HepG2 (cell line): ENCODE data around the gene JMJD7. TPM values are rescaled to one million over a fixed set of nuclear protein-coding genes. Genes with fewer than 3 reads are reported as not detected.

Experiments used
- DPF2 ChIP-seq: sonication (generic); formaldehyde crosslinking; IDR thresholded peaks from 2 replicates; pipeline ENCODE4 v1.4.0; 2020; ENCODE audit warnings: mild to moderate bottlenecking, low read depth, missing genetic modification reagents, borderline replicate concordance
- FUBP1 ChIP-seq: sonication (generic); formaldehyde crosslinking; IDR thresholded peaks from 2 replicates; pipeline ENCODE4 v1.5.1; 2020; ENCODE audit warnings: missing genetic modification reagents, mild to moderate bottlenecking, borderline replicate concordance
- GABPB1 ChIP-seq: IDR thresholded peaks from 2 replicates; pipeline ENCODE4 v1.6.1; 2016; ENCODE audit warnings: mild to moderate bottlenecking, missing genetic modification reagents, moderate library complexity, missing compliant biosample characterization
- PHF5A ChIP-seq: IDR thresholded peaks from one replicate; pipeline ENCODE4 v1.6.1; 2018; ENCODE audit warnings: low read depth, missing genetic modification reagents; ENCODE audit not compliant: unreplicated experiment
- RFX3 ChIP-seq: IDR thresholded peaks from 2 replicates; pipeline ENCODE4 v1.6.1; 2016; ENCODE audit warnings: missing biosample characterization, missing genetic modification reagents
- SCMH1 ChIP-seq: sonication (generic); formaldehyde crosslinking; IDR thresholded peaks from 2 replicates; pipeline ENCODE4 v1.9.0; 2021; ENCODE audit warnings: missing genetic modification reagents, mild to moderate bottlenecking, borderline replicate concordance
- ZFP90 ChIP-seq: sonication (generic); formaldehyde crosslinking; IDR thresholded peaks from 2 replicates; pipeline ENCODE4 v1.8.0; 2022; ENCODE audit warnings: missing genetic modification reagents, mild to moderate bottlenecking, inconsistent platforms, borderline replicate concordance
- ZNF121 ChIP-seq: sonication (generic); formaldehyde crosslinking; IDR thresholded peaks from 2 replicates; pipeline ENCODE4 v1.5.0; 2020; ENCODE audit warnings: mild to moderate bottlenecking, missing genetic modification reagents
- ZNF251 ChIP-seq: sonication (generic); formaldehyde crosslinking; IDR thresholded peaks from 2 replicates; pipeline ENCODE4 v1.9.0; 2021; ENCODE audit warnings: mild to moderate bottlenecking, missing genetic modification reagents
- ZNF496 ChIP-seq: sonication (generic); formaldehyde crosslinking; IDR thresholded peaks from 2 replicates; pipeline ENCODE4 v1.8.1; 2023; ENCODE audit warnings: mild to moderate bottlenecking, moderate library complexity, missing genetic modification reagents; ENCODE audit not compliant: insufficient replicate concordance
- ZNF644 ChIP-seq: IDR thresholded peaks from 2 replicates; pipeline ENCODE4 v1.6.1; 2016; ENCODE audit warnings: low read depth
- ZNF672 ChIP-seq: sonication (generic); formaldehyde crosslinking; IDR thresholded peaks from 2 replicates; pipeline ENCODE4 v1.8.1; 2022; ENCODE audit warnings: missing genetic modification reagents
- polyA plus RNA-seq, 8 experiments: library from polyadenylated mRNA; depleted of rRNA in 3 of 8; stranded (reverse) in 7 of 8; unstranded in 1 of 8; fragments of >200 nt; fragmentation: Illumina TruSeq in 4 of 8; extraction: Trizol in 4 of 8; gene quantifications; 2 replicates each; pipeline versions ENCODE4 v1.2.1 to v1.2.3, GENCODE V29; 2011 to 2016; ENCODE audit warnings: low read depth in 4 of 8, missing spikeins in 1 of 8, mixed read lengths in 1 of 8; ENCODE audit not compliant: insufficient read depth in 1 of 8
- total RNA-seq, 5 experiments: library from RNA; depleted of rRNA; stranded (reverse); fragments of >200 nt; fragmentation: Illumina TruSeq; extraction: Trizol; gene quantifications; 2 replicates each; pipeline ENCODE4 v1.2.3, GENCODE V29; 2016; ENCODE audit warnings: low read depth in 1 of 5
- TF ChIP-seq, protein P1 (sequence below): fragments of 450-650 bp; IDR thresholded peaks from 2 replicates; pipeline ENCODE4 v1.6.1; 2017; ENCODE audit warnings: mild to moderate bottlenecking
- TF ChIP-seq, protein P2 (sequence below): sonication (generic); formaldehyde crosslinking; IDR thresholded peaks from 2 replicates; pipeline ENCODE4 v1.4.0; 2020; ENCODE audit warnings: low read depth, missing genetic modification reagents
- TF ChIP-seq, protein P3 (sequence below): IDR thresholded peaks from 2 replicates; pipeline ENCODE4 v1.6.1; 2016
- TF ChIP-seq, protein P4 (sequence below): sonication (generic); formaldehyde crosslinking; IDR thresholded peaks from 2 replicates; pipeline ENCODE4 v1.4.0; 2020; ENCODE audit warnings: mild to moderate bottlenecking, missing genetic modification reagents

Gene JMJD7
- total and polyA plus RNA-seq, 2 of the 13 experiments (the other 11 are each of a cell fraction or from before 2014, with no cell fraction given): 6.4 to 7.1 TPM

DNA sequence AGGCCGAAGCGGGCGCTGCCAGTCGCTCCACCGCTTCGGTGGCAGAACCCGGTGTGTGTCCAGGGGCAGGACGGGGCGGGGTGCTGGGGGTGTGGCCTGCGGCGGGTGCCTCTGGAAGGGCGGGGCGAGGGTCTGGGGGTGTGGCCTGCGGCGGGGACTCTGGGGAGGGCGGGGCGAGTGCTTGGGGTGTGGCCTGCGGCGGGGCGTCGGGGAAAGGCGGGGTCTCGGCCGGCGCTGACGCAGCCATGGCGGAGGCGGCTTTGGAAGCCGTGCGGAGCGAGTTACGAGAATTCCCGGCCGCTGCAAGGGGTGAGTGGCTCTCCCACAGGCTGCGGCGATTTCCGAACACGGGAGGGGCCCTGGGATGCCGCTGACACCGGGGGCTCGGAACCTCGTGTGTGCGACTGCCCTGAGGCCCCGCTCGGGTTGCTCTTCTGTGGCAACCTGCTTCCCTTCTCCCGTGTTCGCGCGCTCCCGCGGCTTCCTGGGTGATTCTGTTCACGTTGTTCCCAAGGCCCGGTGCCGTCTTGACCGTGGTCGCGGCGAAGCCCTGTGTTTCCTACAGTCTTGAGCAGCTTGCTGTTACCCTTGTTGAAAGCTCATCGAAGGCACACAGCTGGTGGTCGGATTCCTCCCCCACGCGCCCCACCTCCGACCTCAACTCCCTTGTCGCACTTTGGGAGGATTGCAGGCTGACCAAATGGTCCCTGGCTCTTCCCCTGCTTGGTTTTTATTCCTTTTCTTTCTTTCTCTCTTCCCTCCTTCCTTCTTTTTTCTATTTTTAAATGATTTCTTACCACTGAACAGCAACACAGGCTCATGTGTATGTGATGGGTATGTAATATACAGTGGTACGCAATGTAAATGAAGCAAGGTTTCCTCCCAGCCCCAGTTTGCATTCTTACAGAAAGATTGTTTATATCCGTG lies at the start of gene JMJD7 (continued):
- TF ChIP-seq, protein P1, sequence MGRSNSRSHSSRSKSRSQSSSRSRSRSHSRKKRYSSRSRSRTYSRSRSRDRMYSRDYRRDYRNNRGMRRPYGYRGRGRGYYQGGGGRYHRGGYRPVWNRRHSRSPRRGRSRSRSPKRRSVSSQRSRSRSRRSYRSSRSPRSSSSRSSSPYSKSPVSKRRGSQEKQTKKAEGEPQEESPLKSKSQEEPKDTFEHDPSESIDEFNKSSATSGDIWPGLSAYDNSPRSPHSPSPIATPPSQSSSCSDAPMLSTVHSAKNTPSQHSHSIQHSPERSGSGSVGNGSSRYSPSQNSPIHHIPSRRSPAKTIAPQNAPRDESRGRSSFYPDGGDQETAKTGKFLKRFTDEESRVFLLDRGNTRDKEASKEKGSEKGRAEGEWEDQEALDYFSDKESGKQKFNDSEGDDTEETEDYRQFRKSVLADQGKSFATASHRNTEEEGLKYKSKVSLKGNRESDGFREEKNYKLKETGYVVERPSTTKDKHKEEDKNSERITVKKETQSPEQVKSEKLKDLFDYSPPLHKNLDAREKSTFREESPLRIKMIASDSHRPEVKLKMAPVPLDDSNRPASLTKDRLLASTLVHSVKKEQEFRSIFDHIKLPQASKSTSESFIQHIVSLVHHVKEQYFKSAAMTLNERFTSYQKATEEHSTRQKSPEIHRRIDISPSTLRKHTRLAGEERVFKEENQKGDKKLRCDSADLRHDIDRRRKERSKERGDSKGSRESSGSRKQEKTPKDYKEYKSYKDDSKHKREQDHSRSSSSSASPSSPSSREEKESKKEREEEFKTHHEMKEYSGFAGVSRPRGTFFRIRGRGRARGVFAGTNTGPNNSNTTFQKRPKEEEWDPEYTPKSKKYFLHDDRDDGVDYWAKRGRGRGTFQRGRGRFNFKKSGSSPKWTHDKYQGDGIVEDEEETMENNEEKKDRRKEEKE: no peak
- TF ChIP-seq ZFP90 (no peak), GABPB1 (CRISPR knock-in tag) (peak; percentile 61; the same call in 1 of the 2 replicates), ZNF496 (CRISPR knock-in tag) (no peak), ZNF251 (no peak), ZNF644 (CRISPR knock-in tag) (no peak), ZNF121 (CRISPR knock-in tag) (no peak), FUBP1 (CRISPR knock-in tag) (no peak), PHF5A (CRISPR knock-in tag) (no peak), SCMH1 (no peak), DPF2 (CRISPR knock-in tag) (no peak), RFX3 (CRISPR knock-in tag) (no peak), ZNF672 (CRISPR knock-in tag) (no peak)
- TF ChIP-seq, protein P2, sequence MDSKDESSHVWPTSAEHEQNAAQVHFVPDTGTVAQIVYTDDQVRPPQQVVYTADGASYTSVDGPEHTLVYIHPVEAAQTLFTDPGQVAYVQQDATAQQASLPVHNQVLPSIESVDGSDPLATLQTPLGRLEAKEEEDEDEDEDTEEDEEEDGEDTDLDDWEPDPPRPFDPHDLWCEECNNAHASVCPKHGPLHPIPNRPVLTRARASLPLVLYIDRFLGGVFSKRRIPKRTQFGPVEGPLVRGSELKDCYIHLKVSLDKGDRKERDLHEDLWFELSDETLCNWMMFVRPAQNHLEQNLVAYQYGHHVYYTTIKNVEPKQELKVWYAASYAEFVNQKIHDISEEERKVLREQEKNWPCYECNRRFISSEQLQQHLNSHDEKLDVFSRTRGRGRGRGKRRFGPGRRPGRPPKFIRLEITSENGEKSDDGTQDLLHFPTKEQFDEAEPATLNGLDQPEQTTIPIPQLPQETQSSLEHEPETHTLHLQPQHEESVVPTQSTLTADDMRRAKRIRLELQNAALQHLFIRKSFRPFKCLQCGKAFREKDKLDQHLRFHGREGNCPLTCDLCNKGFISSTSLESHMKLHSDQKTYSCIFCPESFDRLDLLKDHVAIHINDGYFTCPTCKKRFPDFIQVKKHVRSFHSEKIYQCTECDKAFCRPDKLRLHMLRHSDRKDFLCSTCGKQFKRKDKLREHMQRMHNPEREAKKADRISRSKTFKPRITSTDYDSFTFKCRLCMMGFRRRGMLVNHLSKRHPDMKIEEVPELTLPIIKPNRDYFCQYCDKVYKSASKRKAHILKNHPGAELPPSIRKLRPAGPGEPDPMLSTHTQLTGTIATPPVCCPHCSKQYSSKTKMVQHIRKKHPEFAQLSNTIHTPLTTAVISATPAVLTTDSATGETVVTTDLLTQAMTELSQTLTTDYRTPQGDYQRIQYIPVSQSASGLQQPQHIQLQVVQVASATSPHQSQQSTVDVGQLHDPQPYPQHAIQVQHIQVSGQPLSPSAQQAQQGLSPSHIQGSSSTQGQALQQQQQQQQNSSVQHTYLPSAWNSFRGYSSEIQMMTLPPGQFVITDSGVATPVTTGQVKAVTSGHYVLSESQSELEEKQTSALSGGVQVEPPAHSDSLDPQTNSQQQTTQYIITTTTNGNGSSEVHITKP: no peak
- TF ChIP-seq, protein P3, sequence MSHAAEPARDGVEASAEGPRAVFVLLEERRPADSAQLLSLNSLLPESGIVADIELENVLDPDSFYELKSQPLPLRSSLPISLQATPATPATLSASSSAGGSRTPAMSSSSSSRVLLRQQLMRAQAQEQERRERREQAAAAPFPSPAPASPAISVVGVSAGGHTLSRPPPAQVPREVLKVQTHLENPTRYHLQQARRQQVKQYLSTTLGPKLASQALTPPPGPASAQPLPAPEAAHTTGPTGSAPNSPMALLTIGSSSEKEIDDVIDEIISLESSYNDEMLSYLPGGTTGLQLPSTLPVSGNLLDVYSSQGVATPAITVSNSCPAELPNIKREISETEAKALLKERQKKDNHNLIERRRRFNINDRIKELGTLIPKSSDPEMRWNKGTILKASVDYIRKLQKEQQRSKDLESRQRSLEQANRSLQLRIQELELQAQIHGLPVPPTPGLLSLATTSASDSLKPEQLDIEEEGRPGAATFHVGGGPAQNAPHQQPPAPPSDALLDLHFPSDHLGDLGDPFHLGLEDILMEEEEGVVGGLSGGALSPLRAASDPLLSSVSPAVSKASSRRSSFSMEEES (CRISPR knock-in tag): no peak
- TF ChIP-seq, protein P4, sequence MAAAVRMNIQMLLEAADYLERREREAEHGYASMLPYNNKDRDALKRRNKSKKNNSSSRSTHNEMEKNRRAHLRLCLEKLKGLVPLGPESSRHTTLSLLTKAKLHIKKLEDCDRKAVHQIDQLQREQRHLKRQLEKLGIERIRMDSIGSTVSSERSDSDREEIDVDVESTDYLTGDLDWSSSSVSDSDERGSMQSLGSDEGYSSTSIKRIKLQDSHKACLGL (CRISPR knock-in tag): peak; percentile 73; the same call in 1 of the 2 replicates
